GM18909 (cell line): ENCODE results near the gene AAK1.
A peak's percentile ranks its signal among the peaks of the same experiment; 100 is the strongest.
"Not testable (repeated sequence)": the region's sequence is repeated elsewhere in the genome, so short reads cannot be mapped to it uniquely, and the experiment has no call there.

Experiments
- ATAC-seq: cut with Tn5 transposase; IDR thresholded peaks from one replicate; pipeline ENCODE4 v1.9.1; 2021; ENCODE audit warnings: mild to moderate bottlenecking; ENCODE audit not compliant: unreplicated experiment, poor library complexity

Gene AAK1

GRCh38 chr2:69629921-69630608 lies 13.5 kb downstream of the AAK1 start:
- no peak for ATAC-seq

- ATAC-seq, result no peak
Measured at GRCh38 chr2:69628325-69629021, 15.1 kb downstream of the AAK1 start.

- no peak for ATAC-seq
Measured at GRCh38 chr2:69625078-69625795, 18.3 kb downstream of the AAK1 start.

- no peak for ATAC-seq
Measured at GRCh38 chr2:69624611-69625010, 18.9 kb downstream of the AAK1 start.

- ATAC-seq, result no peak
Measured at GRCh38 chr2:69624131-69624530, 19.4 kb downstream of the AAK1 start.

- no peak for ATAC-seq
Measured at GRCh38 chr2:69623236-69623635, 20.3 kb downstream of the AAK1 start.

- ATAC-seq, result not testable (repeated sequence)
Measured at GRCh38 chr2:69622805-69623204, 20.7 kb downstream of the AAK1 start.

GRCh38 chr2:69622017-69622540 lies 21.5 kb downstream of the AAK1 start:
- not testable (repeated sequence) for ATAC-seq

GRCh38 chr2:69621440-69621839 lies 22.1 kb downstream of the AAK1 start:
- ATAC-seq, result no peak

GRCh38 chr2:69620870-69621269 lies 22.7 kb downstream of the AAK1 start:
- no peak for ATAC-seq

GRCh38 chr2:69619725-69620124 lies 23.8 kb downstream of the AAK1 start:
- no peak for ATAC-seq

GRCh38 chr2:69618362-69618761 lies 25.2 kb downstream of the AAK1 start:
- no peak for ATAC-seq

GRCh38 chr2:69617744-69618143 lies 25.8 kb downstream of the AAK1 start:
- no peak for ATAC-seq

- peak; percentile 66 for ATAC-seq
Measured at GRCh38 chr2:69616755-69617154, 26.8 kb downstream of the AAK1 start.

GRCh38 chr2:69615969-69616368 lies 27.6 kb downstream of the AAK1 start:
- no peak for ATAC-seq

GRCh38 chr2:69615078-69615625 lies 28.4 kb downstream of the AAK1 start:
- no peak for ATAC-seq

- ATAC-seq, result no peak
Measured at GRCh38 chr2:69612707-69613106, 30.8 kb downstream of the AAK1 start.

- no peak for ATAC-seq
Measured at GRCh38 chr2:69612200-69612599, 31.3 kb downstream of the AAK1 start.

GRCh38 chr2:69608109-69608508 lies 35.4 kb downstream of the AAK1 start:
- no peak for ATAC-seq

- not testable (repeated sequence) for ATAC-seq
Measured at GRCh38 chr2:69606771-69607170, 36.8 kb downstream of the AAK1 start.

- no peak for ATAC-seq
Measured at GRCh38 chr2:69605284-69605683, 38.3 kb downstream of the AAK1 start.
